DND-41 (cell line): ENCODE results near the gene PTPRCAP.

Experiments used
- ATAC-seq: fragments of 200-7000 bp; cut with Tn5 transposase; 3 replicates; pipeline ENCODE4 v1.9.1; 2021; ENCODE audit warnings: low read depth; ENCODE audit not compliant: insufficient read depth
- DNase-seq: peaks from one replicate; pipeline ENCODE4 v3.0.0-alpha.2; 2020
- H2AFZ ChIP-seq: 2 replicates; pipeline ENCODE4 v1.6.0; 2012; ENCODE audit warnings: low read depth, low read length
- H3K27ac ChIP-seq: 2 replicates; pipeline ENCODE4 v1.5.1; 2012; ENCODE audit warnings: low read length, inconsistent platforms
- H3K27me3 ChIP-seq: fragments of 200-600 bp; sonication (generic); 2 replicates; pipeline ENCODE4 v1.6.0; 2012; ENCODE audit warnings: low read length, mild to moderate bottlenecking, inconsistent platforms; ENCODE audit not compliant: insufficient read depth, poor library complexity
- H3K36me3 ChIP-seq: 2 replicates; pipeline ENCODE4 v1.5.1; 2012; ENCODE audit warnings: low read length, inconsistent platforms; ENCODE audit not compliant: insufficient read depth
- H3K4me1 ChIP-seq: 2 replicates; pipeline ENCODE4 v1.5.1; 2012; ENCODE audit warnings: mild to moderate bottlenecking, low read length; ENCODE audit not compliant: insufficient read depth
- H3K4me2 ChIP-seq: 2 replicates; pipeline ENCODE4 v1.6.0; 2012; ENCODE audit warnings: mild to moderate bottlenecking, moderate library complexity, low read length, inconsistent platforms; ENCODE audit not compliant: insufficient read depth
- H3K4me3 ChIP-seq, 2 experiments: fragments of 200-600 bp in 1 of 2; shearing (Covaris generic) in 1 of 2; 2 replicates each; pipeline ENCODE4 v1.5.1; 2012 to 2016; ENCODE audit warnings: inconsistent platforms in 2 of 2, low read length in 2 of 2, mild to moderate bottlenecking in 2 of 2, low read depth in 1 of 2, moderate library complexity in 1 of 2
- H3K79me2 ChIP-seq: 2 replicates; pipeline ENCODE4 v1.6.0; 2012; ENCODE audit warnings: low read length, inconsistent platforms; ENCODE audit not compliant: insufficient read depth
- H3K9ac ChIP-seq: 2 replicates; pipeline ENCODE4 v1.6.0; 2012; ENCODE audit warnings: low read depth, mild to moderate bottlenecking, inconsistent platforms, low read length, moderate library complexity
- H3K9me3 ChIP-seq: 2 replicates; pipeline ENCODE4 v1.5.1; 2012; ENCODE audit warnings: low read length, moderate library complexity, mild to moderate bottlenecking, inconsistent platforms; ENCODE audit not compliant: insufficient read depth, severe bottlenecking
- H4K20me1 ChIP-seq: 2 replicates; pipeline ENCODE4 v1.6.0; 2012; ENCODE audit warnings: low read length; ENCODE audit not compliant: insufficient read depth
- EZH2 ChIP-seq: IDR thresholded peaks from 3 replicates; pipeline ENCODE4 v1.6.1; 2012; ENCODE audit warnings: borderline replicate concordance, low read depth, mild to moderate bottlenecking, moderate library complexity, low read length, inconsistent platforms; ENCODE audit not compliant: severe bottlenecking
- TF ChIP-seq, protein P1 (sequence below): IDR thresholded peaks from 2 replicates; pipeline ENCODE4 v1.5.1; 2012; ENCODE audit warnings: borderline replicate concordance, low read length, moderate library complexity, mild to moderate bottlenecking; ENCODE audit not compliant: poor library complexity, severe bottlenecking; ENCODE audit errors: extremely low read depth

PTPRCAP gene

DNA sequence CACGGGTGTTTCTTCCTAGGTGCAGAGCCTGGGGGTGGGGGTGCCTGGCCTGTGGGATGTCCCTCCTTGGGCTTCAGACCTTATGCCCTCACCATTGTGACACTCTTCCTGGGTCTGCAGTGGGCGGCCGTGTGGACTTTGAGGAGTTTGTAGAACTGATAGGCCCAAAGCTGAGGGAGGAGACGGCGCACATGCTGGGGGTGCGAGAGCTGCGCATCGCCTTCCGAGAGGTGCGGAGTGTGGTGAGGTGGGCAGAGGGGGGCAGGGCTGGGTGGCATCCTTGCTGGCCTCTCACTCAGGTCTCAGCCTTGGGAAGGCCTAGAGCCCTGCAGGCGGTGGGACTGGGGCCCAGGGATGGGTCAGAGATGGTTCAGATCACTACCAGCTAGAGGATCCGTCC lies 20.0 kb upstream of the PTPRCAP start:
- no peaks in the 10 kb centered on the region for H3K4me1 ChIP-seq
- no peak overlapping the region for H3K27ac ChIP-seq
- no peaks in the 10 kb centered on the region for H4K20me1 ChIP-seq
- no peak overlapping the region for H3K9ac ChIP-seq
- H3K4me3 ChIP-seq = no peak overlapping the region
- ATAC-seq = no peak
- H3K4me2 ChIP-seq = no peak overlapping the region
- H2AFZ ChIP-seq = no peak overlapping the region
- TF ChIP-seq, protein P1, sequence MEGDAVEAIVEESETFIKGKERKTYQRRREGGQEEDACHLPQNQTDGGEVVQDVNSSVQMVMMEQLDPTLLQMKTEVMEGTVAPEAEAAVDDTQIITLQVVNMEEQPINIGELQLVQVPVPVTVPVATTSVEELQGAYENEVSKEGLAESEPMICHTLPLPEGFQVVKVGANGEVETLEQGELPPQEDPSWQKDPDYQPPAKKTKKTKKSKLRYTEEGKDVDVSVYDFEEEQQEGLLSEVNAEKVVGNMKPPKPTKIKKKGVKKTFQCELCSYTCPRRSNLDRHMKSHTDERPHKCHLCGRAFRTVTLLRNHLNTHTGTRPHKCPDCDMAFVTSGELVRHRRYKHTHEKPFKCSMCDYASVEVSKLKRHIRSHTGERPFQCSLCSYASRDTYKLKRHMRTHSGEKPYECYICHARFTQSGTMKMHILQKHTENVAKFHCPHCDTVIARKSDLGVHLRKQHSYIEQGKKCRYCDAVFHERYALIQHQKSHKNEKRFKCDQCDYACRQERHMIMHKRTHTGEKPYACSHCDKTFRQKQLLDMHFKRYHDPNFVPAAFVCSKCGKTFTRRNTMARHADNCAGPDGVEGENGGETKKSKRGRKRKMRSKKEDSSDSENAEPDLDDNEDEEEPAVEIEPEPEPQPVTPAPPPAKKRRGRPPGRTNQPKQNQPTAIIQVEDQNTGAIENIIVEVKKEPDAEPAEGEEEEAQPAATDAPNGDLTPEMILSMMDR = no peak
- no peak for TF ChIP-seq EZH2
- H3K27me3 ChIP-seq = no peaks in the 10 kb centered on the region
- no peaks in the 10 kb centered on the region for H3K9me3 ChIP-seq
- DNase-seq = no peak
- no peaks in the 10 kb centered on the region for H3K79me2 ChIP-seq
- no peaks in the 10 kb centered on the region for H3K36me3 ChIP-seq

DNA sequence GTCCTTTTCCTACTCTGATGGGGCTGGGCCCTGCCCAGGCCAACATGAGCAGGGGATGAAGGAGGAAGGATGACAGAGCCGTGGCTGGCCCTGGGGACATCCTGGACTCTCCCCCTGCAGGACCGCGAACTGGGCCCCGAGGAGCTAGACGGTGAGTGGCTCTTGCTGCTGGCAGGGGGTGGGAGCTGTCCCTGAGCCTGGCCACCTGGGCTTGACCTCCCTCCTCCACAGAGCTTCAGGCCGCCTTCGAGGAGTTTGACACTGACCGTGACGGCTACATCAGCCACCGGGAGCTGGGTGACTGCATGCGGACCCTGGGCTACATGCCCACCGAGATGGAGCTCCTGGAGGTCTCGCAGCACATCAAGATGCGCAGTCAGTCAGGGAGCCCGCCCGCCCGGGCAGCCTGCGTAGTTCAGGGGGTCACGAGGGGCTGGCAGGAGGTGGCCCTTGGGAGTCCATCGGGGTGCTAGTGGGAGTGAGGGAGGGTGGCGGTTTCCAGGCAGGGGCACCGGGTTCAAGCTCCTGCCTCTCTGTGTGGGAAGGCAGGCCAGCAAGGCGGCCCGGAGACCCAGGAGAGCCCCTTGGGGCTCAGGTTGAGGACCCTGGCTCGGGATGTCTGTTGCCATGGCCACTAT lies 18.7 kb upstream of the PTPRCAP start:
- TF ChIP-seq, protein P1 = no peak
- no peak for TF ChIP-seq EZH2
- Histone ChIP-seq H3K4me1 (no peaks in the 10 kb centered on the region), H3K9ac (no peak overlapping the region), H3K27me3 (no peaks in the 10 kb centered on the region), H3K4me2 (no peak overlapping the region), H3K36me3 (no peaks in the 10 kb centered on the region), H3K27ac (no peak overlapping the region), H3K4me3 (no peak overlapping the region), H3K9me3 (no peaks in the 10 kb centered on the region), H2AFZ (no peak overlapping the region), H4K20me1 (no peaks in the 10 kb centered on the region), H3K79me2 (no peaks in the 10 kb centered on the region)
- ATAC-seq (no peak; the same call in 2 of the 3 replicates), DNase-seq (no peak)

DNA sequence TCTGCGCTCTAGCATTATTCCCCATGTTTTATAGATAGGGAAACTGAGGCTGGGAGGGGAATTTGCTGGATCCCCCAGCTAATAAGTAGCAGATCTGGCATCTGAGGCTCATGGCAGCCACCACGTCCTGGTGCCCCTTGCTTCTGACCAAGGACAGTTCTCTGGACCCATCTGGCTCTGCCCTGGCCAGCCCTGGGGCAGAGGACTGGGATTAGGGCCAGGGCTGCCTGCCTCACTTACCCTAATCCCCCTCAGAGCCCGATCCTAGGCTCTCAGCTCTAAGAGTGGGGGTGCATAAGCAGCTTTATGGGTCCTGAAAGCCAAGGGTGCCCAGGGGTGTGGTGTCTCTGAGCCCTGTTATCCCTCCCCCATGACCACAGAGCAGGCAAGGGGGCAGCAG lies 17.6 kb upstream of the PTPRCAP start, which contains the start of gene CABP4:
Gene CABP4 (plus strand): TSS at position 301 of the 400 bp plus-strand sequence. CDS start 70 bp downstream, at position 371.
- Histone ChIP-seq H3K4me3 (no peak within 1 kb of the TSS), H3K4me2 (no peak within 1 kb of the TSS), H3K36me3 (no peaks in the 10 kb centered on the region), H3K27ac (no peak within 1 kb of the TSS), H3K9ac (no peak within 1 kb of the TSS), H3K4me1 (no peaks in the 10 kb centered on the region), H2AFZ (no peak within 1 kb of the TSS), H4K20me1 (no peaks in the 10 kb centered on the region), H3K27me3 (no peaks in the 10 kb centered on the region), H3K9me3 (no peaks in the 10 kb centered on the region), H3K79me2 (no peaks in the 10 kb centered on the region)
- no peak for TF ChIP-seq EZH2
- TF ChIP-seq, protein P1 = no peak
- ATAC-seq (no peak), DNase-seq (no peak)
